K562 (cell line): Measurements from ENCODE around the gene ACBD6. TPM values are rescaled to one million over a fixed set of nuclear protein-coding genes. Genes with fewer than 3 reads are reported as not detected.

Experiments
- BDP1 ChIP-seq: IDR thresholded peaks from 3 replicates; pipeline ENCODE4 v1.6.1; 2011; ENCODE audit not compliant: insufficient read length, insufficient read depth
- CCAR2 ChIP-seq: fragments of 200-400 bp; formaldehyde crosslinking; IDR thresholded peaks from 2 replicates; pipeline ENCODE4 v1.6.1; 2017; ENCODE audit warnings: mild to moderate bottlenecking, low read depth, low read length
- CHCHD3 ChIP-seq: fragments of 250-450 bp; sonication (Bioruptor Pico); IDR thresholded peaks from 2 replicates; pipeline ENCODE4 v2.1.2; 2022; ENCODE audit warnings: mild to moderate bottlenecking
- CTCF ChIP-seq, 3 experiments: IDR thresholded peaks in 2 of 3; conservative IDR thresholded peaks in 1 of 3; 2 replicates each; pipeline ENCODE4 v1.5.1; 2011 to 2012; ENCODE audit warnings: low read length in 3 of 3, mild to moderate bottlenecking in 3 of 3, control low read depth in 2 of 3, improper control_type of control experiment in 1 of 3, inconsistent platforms in 1 of 3, low read depth in 1 of 3, mixed read lengths in 1 of 3, moderate library complexity in 1 of 3; ENCODE audit not compliant: insufficient read depth in 2 of 3
- DACH1 ChIP-seq: fragments of 450-650 bp; IDR thresholded peaks from 2 replicates; pipeline ENCODE4 v1.6.1; 2018; ENCODE audit not compliant: partially characterized antibody
- GTF3C2 ChIP-seq: IDR thresholded peaks from 3 replicates; pipeline ENCODE4 v1.6.1; 2011; ENCODE audit warnings: borderline replicate concordance, mild to moderate bottlenecking, moderate library complexity; ENCODE audit not compliant: insufficient read length; ENCODE audit errors: extremely low read depth
- KAT7 ChIP-seq: sonication (generic); formaldehyde crosslinking; IDR thresholded peaks from 2 replicates; pipeline ENCODE4 v1.8.0; 2022; ENCODE audit warnings: missing genetic modification reagents, mild to moderate bottlenecking, borderline replicate concordance
- MEF2A ChIP-seq: IDR thresholded peaks from 2 replicates; pipeline ENCODE4 v1.6.1; 2011; ENCODE audit warnings: low read depth, mild to moderate bottlenecking, low read length, moderate library complexity; ENCODE audit not compliant: control insufficient read depth
- NCOA1 ChIP-seq: fragments of 450-650 bp; IDR thresholded peaks from 2 replicates; pipeline ENCODE4 v1.6.1; 2016; ENCODE audit warnings: low read depth
- PHF8 ChIP-seq: fragments of 200-600 bp; sonication (generic); IDR thresholded peaks from 2 replicates; pipeline ENCODE4 v1.6.1; 2012; ENCODE audit warnings: mixed run types, mild to moderate bottlenecking, inconsistent platforms, low read length, moderate library complexity, borderline replicate concordance
- ZBTB11 ChIP-seq, 3 experiments: fragments of 200-800 bp in 1 of 3; fragments of 250-450 bp in 1 of 3; fragments of 450-650 bp in 1 of 3; sonication (Bioruptor Pico) in 1 of 3; sonication (Bioruptor generic) in 1 of 3; formaldehyde crosslinking in 1 of 3; IDR thresholded peaks; 2 replicates each; pipeline versions ENCODE4 v1.6.1 to v1.8.0; 2016 to 2022; ENCODE audit warnings: mild to moderate bottlenecking in 2 of 3, missing genetic modification characterization in 2 of 3, missing compliant biosample characterization in 1 of 3, moderate library complexity in 1 of 3
- polyA plus RNA-seq, 8 experiments: library from polyadenylated mRNA; depleted of rRNA in 4 of 8; stranded (reverse) in 5 of 8; unstranded in 3 of 8; fragments of >200 nt; fragmentation: Nextera tagmentation in 2 of 8; fragmentation: Illumina TruSeq in 1 of 8; extraction: Ambion mirVana in 2 of 8; extraction: Trizol in 1 of 8; gene quantifications; 2 replicates each; pipeline versions ENCODE4 v1.2.1 to v1.2.3, GENCODE V29; 2011 to 2014; ENCODE audit warnings: inconsistent platforms in 1 of 8, missing spikeins in 1 of 8
- total RNA-seq, 7 experiments: library from RNA; depleted of rRNA in 6 of 7; stranded (reverse); fragments of >200 nt in 6 of 7; fragmentation: Illumina TruSeq in 2 of 7; extraction: Trizol in 2 of 7; gene quantifications; 2 replicates each; pipeline versions ENCODE4 v1.2.1 to v1.2.3, GENCODE V29; 2011 to 2021; ENCODE audit warnings: low replicate concordance in 1 of 7
- TF ChIP-seq, protein P1 (sequence below): fragments of 250-450 bp; sonication (Bioruptor Pico); IDR thresholded peaks from 2 replicates; pipeline ENCODE4 v1.4.0; 2020; ENCODE audit warnings: borderline replicate concordance

ACBD6 gene
- total and polyA plus RNA-seq, 9 of the 15 experiments (the other 6 are each of a cell fraction or from before 2014, with no cell fraction given), result 16.9 to 107 (median 77.7) TPM

GRCh38 chr1:180501865-180502360, 464 bp downstream of the ACBD6 start (continued):
- TF ChIP-seq NCOA1 (0 out of 2 replicates have a peak, but pooled peaks have one; percentile 11), PHF8 (no peak; the same call in 1 of the 2 replicates), CTCF (IDR thresholded peaks at IDR 0.05 in 2 of 3, conservative IDR thresholded peaks at IDR 0.05 in 1 of 3; ENCODE audit: insufficient read depth in 2 of 3, low read depth in 1 of 3, low read length in 3 of 3) (no peak), GTF3C2 (no peak), DACH1 (no peak), KAT7 (no peak), CHCHD3 (CRISPR knock-in tag) (no peak), MEF2A (no peak), ZBTB11 (CRISPR knock-in tag; IDR thresholded peaks at IDR 0.05) (no peak), CCAR2 (no peak), BDP1 (no peak)
- TF ChIP-seq, protein P1, sequence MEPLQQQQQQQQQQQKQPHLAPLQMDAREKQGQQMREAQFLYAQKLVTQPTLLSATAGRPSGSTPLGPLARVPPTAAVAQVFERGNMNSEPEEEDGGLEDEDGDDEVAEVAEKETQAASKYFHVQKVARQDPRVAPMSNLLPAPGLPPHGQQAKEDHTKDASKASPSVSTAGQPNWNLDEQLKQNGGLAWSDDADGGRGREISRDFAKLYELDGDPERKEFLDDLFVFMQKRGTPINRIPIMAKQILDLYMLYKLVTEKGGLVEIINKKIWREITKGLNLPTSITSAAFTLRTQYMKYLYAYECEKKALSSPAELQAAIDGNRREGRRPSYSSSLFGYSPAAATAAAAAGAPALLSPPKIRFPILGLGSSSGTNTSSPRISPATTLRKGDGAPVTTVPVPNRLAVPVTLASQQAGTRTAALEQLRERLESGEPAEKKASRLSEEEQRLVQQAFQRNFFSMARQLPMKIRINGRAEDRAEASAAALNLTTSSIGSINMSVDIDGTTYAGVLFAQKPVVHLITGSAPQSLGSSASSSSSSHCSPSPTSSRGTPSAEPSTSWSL (CRISPR knock-in tag), result no peak
- TF ChIP-seq, all 486 proteins: peak for 12
